ENCODE measurements around the gene ALG14. TPM values are rescaled to one million over a fixed set of nuclear protein-coding genes. Genes with fewer than 3 reads are reported as not detected.

ALG14 gene
- total RNA-seq = 1.3 and 1.9 TPM in 2 replicates

GRCh38 chr1:95072532-95073419 is at the start of gene ALG14:
Gene ALG14 (minus strand): TSS chr1:95072951. CDS start chr1:95072898, 53 bp downstream.

GRCh38 chr1:95117207-95118066 is 44.7 kb upstream of the ALG14 start, which contains the start of gene TLCD4:
Gene TLCD4 (plus strand): TSS chr1:95117355. CDS start chr1:95143902, 26,547 bp downstream.

GRCh38 chr1:94926915-94927404 is 145.8 kb downstream of the ALG14 start, which contains the start of gene CNN3:
Gene CNN3 (minus strand): TSS chr1:94927110. CDS start chr1:94926894, 216 bp downstream.

Other genes starting within 250 kb of the ALG14 start
- gene CNN3, start 145.8 kb downstream of the ALG14 start, total RNA-seq = 294 and 354 TPM in 2 replicates
- 0.61 and 0.81 TPM in 2 replicates for gene TLCD4, start 44.4 kb upstream of the ALG14 start, total RNA-seq
- 9.4 and 11.7 TPM in 2 replicates for gene RWDD3, start 161.3 kb upstream of the ALG14 start, total RNA-seq